Umbilical cord (tissue), 2 donors: Measurements from ENCODE around the gene SETD6. TPM values are rescaled to one million over a fixed set of nuclear protein-coding genes. Genes with fewer than 3 reads are reported as not detected.

Experiments used
- DNase-seq: peaks from one replicate; pipeline ENCODE4 v3.0.0-alpha.2; 2015; ENCODE audit warnings: low spot score
- total RNA-seq: library from RNA; depleted of rRNA; stranded (reverse); fragments of >200 nt; gene quantifications from one replicate; pipeline ENCODE4 v1.2.3, GENCODE V29; 2014; ENCODE audit warnings: low replicate concordance; ENCODE audit not compliant: insufficient read depth

The SETD6 gene
- total RNA-seq, 1 donor from 2014 or later: 7.9 TPM

DNA sequence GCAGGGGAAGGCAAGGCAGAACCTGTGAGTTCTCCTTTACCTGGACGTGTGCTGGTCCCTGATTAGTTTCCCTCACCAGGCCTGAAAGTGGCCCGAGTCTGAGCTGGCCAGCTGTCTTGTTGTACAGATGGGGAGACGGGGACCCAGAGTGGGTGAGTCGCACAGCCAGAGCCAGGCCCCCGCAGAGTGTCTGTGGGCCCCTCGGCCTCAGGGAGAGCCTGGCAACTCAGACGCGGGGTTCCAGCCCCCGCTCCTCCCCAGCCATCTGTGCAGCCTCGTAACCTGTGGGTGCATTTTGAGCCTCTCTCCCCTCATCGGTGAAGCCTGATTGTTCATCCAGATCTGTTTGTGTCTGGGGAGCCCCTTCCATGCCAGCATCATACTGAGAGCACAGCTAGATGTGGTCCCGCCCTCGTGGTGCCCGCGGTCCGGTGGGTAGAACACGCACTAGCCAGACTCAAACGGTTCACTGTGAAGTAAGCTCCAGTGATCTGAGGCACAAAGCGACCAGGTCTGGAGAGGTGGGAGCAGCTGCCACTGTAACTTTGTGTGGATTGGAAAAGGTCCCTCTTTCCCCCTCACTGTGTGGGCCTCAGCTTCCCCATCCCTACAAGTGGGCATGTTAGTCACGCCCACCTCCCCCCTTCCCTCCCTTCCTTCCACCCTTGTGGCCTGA, 21.4 kb upstream of the SETD6 start:
- DNase-seq: no peak

GRCh38 chr16:58494981-58495520, 20.3 kb upstream of the SETD6 start:
- DNase-seq: peak; percentile 96

GRCh38 chr16:58495521-58496331, 19.6 kb upstream of the SETD6 start:
- DNase-seq: no peak

DNA sequence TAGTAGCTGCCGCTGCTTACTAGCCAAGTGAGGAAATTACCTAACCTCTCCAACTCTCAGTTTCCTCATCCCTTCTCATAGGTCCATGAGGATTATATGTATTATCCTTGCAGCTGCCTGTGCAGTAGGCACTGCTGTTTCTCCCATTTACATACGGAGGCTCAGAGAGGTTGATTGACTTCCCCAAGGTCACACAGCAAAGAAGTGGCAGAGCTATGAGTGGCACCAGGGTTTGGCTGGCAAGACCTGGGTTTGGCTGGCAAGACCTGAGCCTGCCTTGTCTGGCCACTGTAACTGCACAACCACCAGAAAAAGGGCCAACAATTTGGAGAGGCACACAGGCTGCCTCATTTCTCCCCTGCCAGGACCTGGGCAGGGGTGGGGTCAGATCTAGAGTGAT, 17.8 kb upstream of the SETD6 start:
- no peak for DNase-seq

DNA sequence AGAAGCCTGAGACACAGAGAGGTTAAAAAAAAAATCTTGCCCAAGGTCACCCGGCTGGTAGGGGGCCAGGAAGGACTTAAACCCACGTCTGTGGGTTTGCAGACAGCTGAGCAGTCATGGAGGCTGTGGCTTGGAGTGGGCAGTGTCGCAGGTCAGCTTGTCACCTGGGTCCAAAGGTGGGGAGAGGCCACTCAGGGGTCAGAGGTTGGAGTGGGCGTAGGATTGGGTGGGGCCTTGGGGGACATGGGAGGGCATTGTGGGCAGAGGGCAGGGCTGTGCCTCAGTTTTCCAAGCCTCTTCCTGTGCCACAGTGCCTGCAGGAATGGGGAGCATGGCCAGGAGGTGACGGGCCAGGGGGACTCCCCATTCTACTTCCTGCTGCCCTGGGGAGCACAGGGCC, 17.4 kb upstream of the SETD6 start:
- no peak for DNase-seq

- no peak for DNase-seq
These were observed 16.8 kb upstream of the SETD6 start for GRCh38 chr16:58498341-58499091.

- DNase-seq: no peak
These were observed 16.2 kb upstream of the SETD6 start for GRCh38 chr16:58499092-58499511.

GRCh38 chr16:58499615-58500351, 15.5 kb upstream of the SETD6 start, which contains the start of gene NDRG4:
TSS of gene NDRG4 (plus strand) at chr16:58500143. CDS start at chr16:58500249, 106 bp downstream.
- DNase-seq: peak; percentile 82

DNA sequence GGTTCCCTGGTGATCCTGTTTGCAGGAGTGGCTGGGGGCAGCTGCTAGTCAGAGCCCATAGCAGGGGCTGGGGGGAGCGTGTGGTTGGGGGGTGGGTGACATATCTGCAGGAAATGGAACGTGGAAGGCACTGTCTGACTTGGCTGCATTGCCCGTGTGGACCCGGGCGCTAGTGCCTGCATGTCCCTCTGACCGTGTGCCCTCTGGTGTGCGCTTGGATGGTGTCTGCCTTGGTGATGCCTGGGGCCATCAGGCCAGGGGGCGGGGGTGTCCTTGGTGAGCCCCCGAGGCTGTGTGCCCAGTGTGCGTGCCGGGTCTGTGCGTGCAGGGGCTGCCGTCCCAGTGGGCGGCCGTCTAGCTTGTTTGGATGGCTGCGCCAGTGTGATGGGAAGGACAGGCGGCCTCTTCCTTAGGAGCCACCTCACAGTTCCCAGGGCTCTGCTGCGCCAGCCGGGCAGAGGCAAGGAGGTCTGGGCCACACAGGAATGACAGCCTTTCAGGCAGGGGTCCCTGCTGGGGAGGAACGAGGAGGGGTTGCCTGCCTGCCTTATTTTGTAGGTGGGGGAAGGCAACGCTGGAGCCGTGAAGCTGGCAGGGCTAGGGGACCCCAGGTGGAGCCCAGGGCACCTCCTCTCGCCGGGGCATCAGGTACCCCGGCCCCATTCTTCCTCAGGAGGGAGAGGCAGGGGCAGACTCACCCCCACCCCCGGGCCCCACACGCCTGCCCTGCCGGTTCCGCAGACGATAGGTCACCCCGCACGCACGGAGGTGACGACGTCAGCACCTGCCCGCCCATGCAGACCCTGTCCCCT, 14.7 kb upstream of the SETD6 start:
- DNase-seq: no peak

GRCh38 chr16:58501242-58502131, 13.8 kb upstream of the SETD6 start:
- no peak for DNase-seq

DNA sequence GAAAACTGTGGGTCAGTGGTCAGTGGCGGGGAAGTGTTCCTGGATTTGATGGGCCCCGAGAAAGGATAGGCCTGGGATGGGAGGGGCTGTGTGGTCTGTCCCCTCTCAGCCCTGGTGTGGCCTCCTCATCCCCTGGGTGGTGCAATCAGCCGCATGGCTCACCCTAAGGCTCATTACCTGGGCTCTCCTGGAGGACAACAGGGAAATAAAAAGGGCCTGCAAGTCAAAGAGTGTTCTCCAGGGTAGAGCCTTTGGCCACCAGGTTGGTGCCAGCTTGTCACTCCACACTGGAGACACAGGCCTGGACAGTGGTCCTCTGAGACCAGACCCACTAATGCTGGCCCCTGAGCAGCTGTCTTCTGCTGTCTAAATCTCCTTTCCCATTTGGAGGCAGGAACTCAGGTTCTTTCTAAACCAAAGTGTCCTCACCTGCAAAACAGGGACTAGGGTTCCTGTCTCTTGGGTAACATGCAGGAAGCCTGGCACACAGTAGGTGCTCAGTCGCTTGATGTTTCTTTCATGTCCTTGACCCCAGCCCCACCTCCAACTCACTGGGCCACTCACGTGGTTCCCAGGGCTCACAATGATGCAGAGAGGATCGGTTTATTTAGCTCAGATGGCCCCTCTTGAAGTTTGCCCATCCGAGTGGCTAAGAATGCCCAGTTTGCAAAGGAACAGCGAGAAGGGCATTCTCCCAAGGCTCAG, 12.9 kb upstream of the SETD6 start:
- no peak for DNase-seq

GRCh38 chr16:58503166-58503862, 12.0 kb upstream of the SETD6 start:
- no peak for DNase-seq

- no peak for DNase-seq
These were observed 11.2 kb upstream of the SETD6 start for GRCh38 chr16:58503863-58504688.

- no peak for DNase-seq
These were observed 8.8 kb upstream of the SETD6 start for GRCh38 chr16:58506241-58507194.

DNA sequence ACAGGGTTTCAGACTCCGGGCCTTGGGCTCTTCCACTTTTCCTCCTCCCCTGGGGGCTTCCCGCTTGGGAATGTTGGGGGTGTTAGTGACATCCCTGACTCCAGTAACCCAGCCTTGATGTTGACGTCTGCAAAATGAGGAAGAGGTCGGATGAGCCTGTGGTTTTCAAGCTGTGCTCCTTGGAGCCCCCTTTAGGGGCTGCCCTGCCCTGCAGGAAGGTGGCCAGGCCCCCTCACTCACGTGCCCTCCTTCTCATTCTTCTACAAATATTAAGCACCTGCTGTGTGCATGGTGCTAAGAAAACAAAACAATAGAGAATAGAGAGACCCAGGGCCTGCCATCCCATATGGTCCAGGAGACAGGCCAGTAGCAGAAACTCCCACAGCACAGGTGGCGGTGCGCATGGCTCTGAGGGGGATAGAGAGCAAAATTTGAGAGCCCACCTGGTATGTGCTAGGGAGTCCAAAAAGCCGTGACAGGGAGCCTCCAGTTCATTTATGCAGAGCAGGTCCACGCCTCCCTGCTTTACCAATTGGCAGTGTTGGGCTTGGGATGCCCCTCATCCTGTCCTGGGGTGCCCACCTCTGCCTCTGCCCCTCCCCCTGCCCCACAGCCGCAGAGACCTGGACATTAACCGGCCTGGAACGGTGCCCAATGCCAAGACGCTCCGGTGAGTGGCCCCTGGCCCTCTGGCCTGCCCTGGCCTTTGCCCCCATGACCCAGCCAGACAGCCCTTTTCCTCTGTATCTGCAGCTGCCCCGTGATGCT, 7.9 kb upstream of the SETD6 start:
- no peak for DNase-seq
